Inflammatory macrophage treated with lipopolysaccharide for 4 hours (primary cell): ENCODE measurements around the gene ASPN.
A peak's percentile ranks its signal among the peaks of the same experiment; 100 is the strongest.

ENCODE experiments used
- DNase-seq: peaks from one replicate; pipeline ENCODE4 v3.0.0-alpha.2; 2020

The ASPN gene

GRCh38 chr9:92407818-92408217, 74.5 kb downstream of the ASPN start:
- DNase-seq, result no peak

GRCh38 chr9:92406477-92406876, 75.8 kb downstream of the ASPN start:
- DNase-seq, result peak; percentile 91
